OCI-LY7 (cell line): ENCODE results near the gene SNRK. TPM values are rescaled to one million over a fixed set of nuclear protein-coding genes. Genes with fewer than 3 reads are reported as not detected.

Experiments used
- BruUV-seq: library from RNA; stranded (reverse); fragments of 400-500 nt; replicated peaks from 2 replicates; lab custom pipeline; 2021; lab: Mats Ljungman, UMichigan
- CTCF ChIA-PET: fragments of 300-600 bp; sonication (Branson Sonifier 250); formaldehyde crosslinking; loops from one replicate; lab custom pipeline; 2022; ENCODE audit warnings: antibody characterized with exemption; ENCODE audit not compliant: unreplicated experiment; lab: Charles Lee
- POLR2A ChIA-PET: fragments of 300-600 bp; sonication (Branson Sonifier 250); formaldehyde crosslinking; loops from one replicate; lab custom pipeline; 2022; ENCODE audit warnings: antibody characterized with exemption; lab: Charles Lee
- DNase-seq: peaks from one replicate; pipeline ENCODE4 v3.0.0-alpha.2; 2015; ENCODE audit warnings: low spot score
- H2AFZ ChIP-seq: fragments of 200-600 bp; sonication (generic), shearing (Covaris generic); 2 replicates; pipeline ENCODE4 v1.6.1; 2014; ENCODE audit warnings: mild to moderate bottlenecking, antibody characterized with exemption, low read length, moderate library complexity
- H3K27ac ChIP-seq: fragments of 200-600 bp; sonication (generic); 2 replicates; pipeline ENCODE4 v1.5.1; 2014; ENCODE audit warnings: mixed run types, low read depth, mild to moderate bottlenecking, moderate library complexity, low read length, inconsistent platforms; ENCODE audit not compliant: poor library complexity, severe bottlenecking
- H3K36me3 ChIP-seq: fragments of 200-600 bp; sonication (generic); 2 replicates; pipeline ENCODE4 v1.6.1; 2014; ENCODE audit warnings: mild to moderate bottlenecking, antibody characterized with exemption, low read length, moderate library complexity, mixed read lengths; ENCODE audit not compliant: insufficient read depth
- H3K4me1 ChIP-seq: fragments of 200-600 bp; sonication (generic); 2 replicates; pipeline ENCODE4 v1.5.1; 2014; ENCODE audit warnings: mild to moderate bottlenecking, low read length; ENCODE audit not compliant: insufficient read depth, poor library complexity, severe bottlenecking
- H3K4me2 ChIP-seq: fragments of 200-600 bp; sonication (generic); 2 replicates; pipeline ENCODE4 v1.6.1; 2014; ENCODE audit warnings: mild to moderate bottlenecking, low read length
- H3K4me3 ChIP-seq: fragments of 200-600 bp; sonication (generic); 2 replicates; pipeline ENCODE4 v1.5.1; 2014; ENCODE audit warnings: mild to moderate bottlenecking, low read depth, low read length; ENCODE audit not compliant: poor library complexity, severe bottlenecking
- H3K79me2 ChIP-seq: fragments of 200-600 bp; sonication (generic); 2 replicates; pipeline ENCODE4 v1.6.1; 2016; ENCODE audit warnings: low read depth, mild to moderate bottlenecking, low read length, moderate library complexity, mixed read lengths; ENCODE audit not compliant: insufficient read depth
- H3K9me2 ChIP-seq: fragments of 200-600 bp; sonication (generic); 2 replicates; pipeline ENCODE4 v1.6.1; 2016; ENCODE audit warnings: mild to moderate bottlenecking, low read length, mixed read lengths; ENCODE audit not compliant: insufficient read depth
- H3K9me3 ChIP-seq: fragments of 200-600 bp; sonication (generic); 2 replicates; pipeline ENCODE4 v1.6.1; 2014; ENCODE audit warnings: mild to moderate bottlenecking, mixed run types, low read length, mixed read lengths
- H4K20me1 ChIP-seq: fragments of 200-600 bp; sonication (generic); 2 replicates; pipeline ENCODE4 v1.6.1; 2014; ENCODE audit warnings: mild to moderate bottlenecking, antibody characterized with exemption, low read length, moderate library complexity, mixed read lengths; ENCODE audit not compliant: insufficient read depth
- EZH2phosphoT487 ChIP-seq: fragments of 200-600 bp; sonication (generic); IDR thresholded peaks from 2 replicates; pipeline ENCODE4 v1.6.1; 2018; ENCODE audit warnings: low read depth, borderline replicate concordance, mild to moderate bottlenecking, mixed run types, antibody characterized with exemption, low read length, moderate library complexity, mixed read lengths
- intact Hi-C: fragments of 100-400 bp; cut with micrococcal nuclease; formaldehyde crosslinking; loops from one replicate; pipeline ENCODE4 v1.10.0; 2022; ENCODE audit not compliant: unreplicated experiment
- total RNA-seq, 2 experiments: library from RNA; depleted of rRNA in 1 of 2; stranded (reverse); fragments of >200 nt in 1 of 2; shearing (Covaris generic) in 1 of 2; gene quantifications; 2 replicates each; pipeline ENCODE4 v1.2.3, GENCODE V29; 2014 to 2022
- TF ChIP-seq, protein P1 (sequence below): fragments of 200-600 bp; sonication (generic); conservative IDR thresholded peaks from 2 replicates; pipeline ENCODE4 v1.5.1; 2014; ENCODE audit warnings: mild to moderate bottlenecking, antibody characterized with exemption, low read length, moderate library complexity, mixed read lengths

Gene SNRK
- total RNA-seq, 2 experiments from 2014 or later = 15.5 TPM

DNA sequence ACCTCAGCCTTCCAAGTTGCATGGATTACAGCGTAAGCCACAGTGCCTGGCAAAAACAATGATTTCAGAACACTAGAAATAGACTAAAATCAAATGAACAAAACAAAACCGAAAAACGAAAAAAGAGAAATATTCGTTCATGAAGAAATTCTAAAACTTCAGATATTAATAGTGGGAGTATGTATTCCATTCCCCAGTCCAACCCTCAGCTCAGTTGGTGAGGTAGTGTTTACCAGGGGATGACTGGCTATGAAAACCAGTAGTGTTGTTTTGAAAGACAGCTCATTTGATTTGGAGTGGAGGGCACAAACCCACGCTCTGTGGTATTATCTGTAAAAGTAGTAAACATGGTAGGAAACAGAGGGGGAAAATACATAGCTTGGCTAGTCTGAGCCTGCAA lies 6.8 kb upstream of the SNRK start:
- BruUV-seq = no TSS peak

DNA sequence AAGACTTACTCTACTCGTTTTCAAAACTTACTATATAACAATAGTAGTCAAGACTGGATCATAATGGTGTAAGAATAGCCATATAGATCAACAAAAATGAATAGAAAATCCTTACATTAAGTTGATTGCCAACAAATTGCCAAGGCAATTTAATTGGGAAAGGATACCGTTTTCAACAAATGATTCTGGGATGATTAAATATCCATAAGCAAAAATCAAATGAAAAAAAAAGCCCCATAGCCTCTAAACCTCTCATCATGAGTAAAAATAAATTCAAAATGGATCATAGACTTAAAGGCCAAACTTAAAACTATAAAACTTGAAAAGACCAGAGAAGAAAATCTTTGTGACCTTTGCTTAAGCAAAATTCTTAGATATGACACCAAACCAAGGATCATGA lies 5.3 kb upstream of the SNRK start:
- H3K9me2 ChIP-seq = no peaks in the 10 kb centered on the region
- H2AFZ ChIP-seq = no peak overlapping the region
- TF ChIP-seq, protein P1, sequence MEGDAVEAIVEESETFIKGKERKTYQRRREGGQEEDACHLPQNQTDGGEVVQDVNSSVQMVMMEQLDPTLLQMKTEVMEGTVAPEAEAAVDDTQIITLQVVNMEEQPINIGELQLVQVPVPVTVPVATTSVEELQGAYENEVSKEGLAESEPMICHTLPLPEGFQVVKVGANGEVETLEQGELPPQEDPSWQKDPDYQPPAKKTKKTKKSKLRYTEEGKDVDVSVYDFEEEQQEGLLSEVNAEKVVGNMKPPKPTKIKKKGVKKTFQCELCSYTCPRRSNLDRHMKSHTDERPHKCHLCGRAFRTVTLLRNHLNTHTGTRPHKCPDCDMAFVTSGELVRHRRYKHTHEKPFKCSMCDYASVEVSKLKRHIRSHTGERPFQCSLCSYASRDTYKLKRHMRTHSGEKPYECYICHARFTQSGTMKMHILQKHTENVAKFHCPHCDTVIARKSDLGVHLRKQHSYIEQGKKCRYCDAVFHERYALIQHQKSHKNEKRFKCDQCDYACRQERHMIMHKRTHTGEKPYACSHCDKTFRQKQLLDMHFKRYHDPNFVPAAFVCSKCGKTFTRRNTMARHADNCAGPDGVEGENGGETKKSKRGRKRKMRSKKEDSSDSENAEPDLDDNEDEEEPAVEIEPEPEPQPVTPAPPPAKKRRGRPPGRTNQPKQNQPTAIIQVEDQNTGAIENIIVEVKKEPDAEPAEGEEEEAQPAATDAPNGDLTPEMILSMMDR = no peak
- TF ChIP-seq EZH2phosphoT487 = no peak
- no peaks in the 10 kb centered on the region for H3K79me2 ChIP-seq
- POLR2A ChIA-PET = no interaction called here
- H3K4me1 ChIP-seq = peaks cover 6% of the 10 kb centered on the region
- intact Hi-C loops = no loop called here
- H3K4me3 ChIP-seq = no peak overlapping the region
- no peaks in the 10 kb centered on the region for H3K36me3 ChIP-seq
- H3K27ac ChIP-seq = no peak overlapping the region
- CTCF ChIA-PET = no interaction called here
- H4K20me1 ChIP-seq = no peaks in the 10 kb centered on the region
- no peak overlapping the region for H3K4me2 ChIP-seq
- DNase-seq = no peak
- H3K9me3 ChIP-seq = no peaks in the 10 kb centered on the region
- no TSS peak for BruUV-seq

More for the DNA sequence above, 6.8 kb upstream of the SNRK start:
- Histone ChIP-seq H3K4me3 (no peak overlapping the region), H2AFZ (no peak overlapping the region), H3K9me3 (no peaks in the 10 kb centered on the region), H4K20me1 (no peaks in the 10 kb centered on the region), H3K4me1 (no peaks in the 10 kb centered on the region), H3K27ac (no peak overlapping the region), H3K36me3 (no peaks in the 10 kb centered on the region), H3K79me2 (no peaks in the 10 kb centered on the region), H3K4me2 (no peak overlapping the region), H3K9me2 (no peaks in the 10 kb centered on the region)
- intact Hi-C loops = no loop called here
- DNase-seq = no peak
- TF ChIP-seq, protein P1 = no peak
- no peak for TF ChIP-seq EZH2phosphoT487
- POLR2A ChIA-PET = interaction anchor here (0.9 kb wide), 1 partner anchor 48 kb away, joined by 3 read pairs; no protein-coding TSS in a partner anchor
- CTCF ChIA-PET = no interaction called here

DNA sequence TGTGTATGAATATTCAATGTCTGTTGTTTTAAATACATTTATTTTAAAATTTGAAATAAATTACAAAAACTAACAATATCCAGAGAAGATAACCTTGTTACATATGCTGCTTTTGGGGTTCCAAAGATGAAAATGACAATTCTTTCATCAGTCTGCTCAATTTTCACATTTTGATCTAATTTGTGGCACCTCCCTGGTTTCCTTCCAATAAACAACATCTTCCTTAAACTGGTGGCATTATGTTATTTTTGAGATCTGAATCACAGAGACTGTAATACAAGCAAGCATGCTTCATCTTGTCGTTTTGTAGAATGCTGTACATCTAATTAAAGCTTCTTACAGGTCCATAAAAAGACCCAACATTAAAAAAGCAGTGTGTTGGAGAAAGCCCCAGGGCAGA lies 2.2 kb upstream of the SNRK start:
- intact Hi-C loops = no loop called here
- CTCF ChIA-PET = no interaction called here
- TF ChIP-seq, protein P1 = no peak
- TF ChIP-seq EZH2phosphoT487 = no peak
- H3K9me2 ChIP-seq = no peaks in the 10 kb centered on the region
- peaks cover 20% of the 10 kb centered on the region for H4K20me1 ChIP-seq
- peaks cover 23% of the 10 kb centered on the region for H3K79me2 ChIP-seq
- H2AFZ ChIP-seq = no peak overlapping the region
- H3K36me3 ChIP-seq = no peaks in the 10 kb centered on the region
- no peak overlapping the region for H3K4me2 ChIP-seq
- no peak for DNase-seq
- BruUV-seq = no TSS peak
- no peak overlapping the region for H3K27ac ChIP-seq
- POLR2A ChIA-PET = no interaction called here
- no peak overlapping the region for H3K4me3 ChIP-seq
- H3K4me1 ChIP-seq = peaks cover 23% of the 10 kb centered on the region
- H3K9me3 ChIP-seq = no peaks in the 10 kb centered on the region
